Uterus (tissue), 2 donors: Measurements from ENCODE around the gene ACKR2.

ENCODE experiments used
- CTCF ChIP-seq, 4 experiments: fragments of 200-600 bp in 2 of 4; fragments of 450-650 bp in 2 of 4; sonication (generic) in 2 of 4; IDR thresholded peaks; one replicate each; pipeline ENCODE4 v1.5.1; 2016 to 2019; ENCODE audit warnings: antibody characterized with exemption in 4 of 4, mild to moderate bottlenecking in 2 of 4, moderate library complexity in 1 of 4
- POLR2A ChIP-seq, 2 donors: fragments of 450-650 bp; IDR thresholded peaks; one replicate each; pipeline ENCODE4 v1.6.1; 2016; ENCODE audit warnings: antibody characterized with exemption in 2 of 2, mild to moderate bottlenecking in 1 of 2, moderate library complexity in 1 of 2

DNA sequence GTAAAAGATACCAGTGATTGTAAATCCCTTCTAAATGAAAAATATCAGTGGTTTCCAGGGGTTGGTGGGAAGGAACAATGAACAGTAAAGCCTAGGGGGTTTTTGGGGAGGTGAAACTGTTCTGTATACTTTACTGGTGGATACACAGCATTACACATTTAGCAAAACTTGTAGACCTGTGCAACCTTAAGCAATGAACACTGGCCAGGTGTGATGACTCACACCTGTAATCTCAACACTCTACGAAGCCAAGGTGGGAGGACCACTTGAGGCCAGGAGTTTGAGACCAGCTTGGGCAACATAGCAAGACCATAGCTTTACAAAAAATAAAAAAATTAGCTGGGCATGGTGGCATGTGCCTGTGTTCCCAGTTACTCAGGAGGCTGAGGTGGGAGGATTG is 38.0 kb upstream of the ACKR2 start:
- TF ChIP-seq CTCF (IDR thresholded peaks at IDR 0.05) (no peak), POLR2A (IDR thresholded peaks at IDR 0.05) (no peak)
